K562 (cell line): ENCODE data around the gene HOXB8. TPM values are rescaled to one million over a fixed set of nuclear protein-coding genes. Genes with fewer than 3 reads are reported as not detected.

Source experiments
- ARID2 ChIP-seq: fragments of 450-650 bp; IDR thresholded peaks from 2 replicates; pipeline ENCODE4 v1.6.1; 2017; ENCODE audit warnings: antibody characterized with exemption, mild to moderate bottlenecking
- ATF1 ChIP-seq, 2 experiments: fragments of 450-650 bp in 1 of 2; IDR thresholded peaks; 2 replicates each; pipeline ENCODE4 v1.6.1; 2016; ENCODE audit warnings: missing compliant biosample characterization in 1 of 2, missing genetic modification characterization in 1 of 2
- CBFA2T2 ChIP-seq: fragments of 450-650 bp; conservative IDR thresholded peaks from 2 replicates; pipeline ENCODE4 v1.6.1; 2017; ENCODE audit warnings: mild to moderate bottlenecking
- CBFB ChIP-seq: sonication (generic); formaldehyde crosslinking; IDR thresholded peaks from 2 replicates; pipeline ENCODE4 v1.4.0; 2020; ENCODE audit warnings: mild to moderate bottlenecking, missing genetic modification reagents
- ERF ChIP-seq: fragments of 450-650 bp; formaldehyde crosslinking; IDR thresholded peaks from 2 replicates; pipeline ENCODE4 v1.4.0; 2020; ENCODE audit warnings: mild to moderate bottlenecking, mixed read lengths
- ETV1 ChIP-seq: fragments of 450-650 bp; conservative IDR thresholded peaks from 2 replicates; pipeline ENCODE4 v1.6.1; 2016; ENCODE audit warnings: missing genetic modification characterization, control low read depth, low read depth, missing compliant biosample characterization
- HMG20A ChIP-seq: fragments of 450-650 bp; formaldehyde crosslinking; conservative IDR thresholded peaks from 2 replicates; pipeline ENCODE4 v1.4.0; 2020; ENCODE audit warnings: mild to moderate bottlenecking, mixed read lengths
- JUNB ChIP-seq: fragments of 450-650 bp; formaldehyde crosslinking; conservative IDR thresholded peaks from 2 replicates; pipeline ENCODE4 v1.4.0; 2020; ENCODE audit warnings: mild to moderate bottlenecking
- KDM4B ChIP-seq, 2 experiments: fragments of 450-650 bp in 1 of 2; sonication (generic) in 1 of 2; IDR thresholded peaks; 2 replicates each; pipeline ENCODE4 v1.6.1; 2016 to 2017; ENCODE audit warnings: borderline replicate concordance in 2 of 2, antibody characterized with exemption in 1 of 2, low read depth in 1 of 2, mild to moderate bottlenecking in 1 of 2
- NCOA6 ChIP-seq: fragments of 450-650 bp; IDR thresholded peaks from 2 replicates; pipeline ENCODE4 v1.6.1; 2017; ENCODE audit warnings: mild to moderate bottlenecking
- PTRF ChIP-seq: fragments of 450-650 bp; IDR thresholded peaks from 2 replicates; pipeline ENCODE4 v1.6.1; 2016; ENCODE audit warnings: mild to moderate bottlenecking, missing genetic modification characterization, missing compliant biosample characterization
- SMAD1 ChIP-seq: fragments of 150-350 bp; IDR thresholded peaks from 2 replicates; pipeline ENCODE4 v1.6.1; 2014; ENCODE audit warnings: low read length, low read depth; ENCODE audit not compliant: partially characterized antibody
- SMARCC2 ChIP-seq: fragments of 450-650 bp; IDR thresholded peaks from 2 replicates; pipeline ENCODE4 v1.6.1; 2017; ENCODE audit warnings: antibody characterized with exemption, moderate library complexity, mild to moderate bottlenecking, low read depth
- SMARCE1 ChIP-seq: fragments of 450-650 bp; IDR thresholded peaks from 2 replicates; pipeline ENCODE4 v1.7.1; 2016; ENCODE audit warnings: mild to moderate bottlenecking
- TEAD4 ChIP-seq, 2 experiments: sonication (generic) in 1 of 2; formaldehyde crosslinking in 1 of 2; IDR thresholded peaks; 2 replicates each; pipeline versions ENCODE4 v1.6.1 to v1.8.0; 2012 to 2022; ENCODE audit warnings: borderline replicate concordance in 1 of 2, inconsistent platforms in 1 of 2, low read length in 1 of 2, mild to moderate bottlenecking in 1 of 2, missing genetic modification reagents in 1 of 2
- TRIM24 ChIP-seq, 2 experiments: fragments of 450-650 bp; IDR thresholded peaks; 2 replicates each; pipeline ENCODE4 v1.6.1; 2016
- ZNF124 ChIP-seq: sonication (generic); formaldehyde crosslinking; IDR thresholded peaks from 2 replicates; pipeline ENCODE4 v1.8.1; 2022; ENCODE audit warnings: missing genetic modification reagents
- ZNF165 ChIP-seq: fragments of 250-450 bp; sonication (Bioruptor Pico); IDR thresholded peaks from 2 replicates; pipeline ENCODE4 v1.4.0; 2020; ENCODE audit warnings: borderline replicate concordance
- ZNF324 ChIP-seq: fragments of 250-450 bp; sonication (Bioruptor Pico); IDR thresholded peaks from 2 replicates; pipeline ENCODE4 v1.4.0; 2020; ENCODE audit warnings: mild to moderate bottlenecking
- ZNF77 ChIP-seq: fragments of 250-450 bp; sonication (Bioruptor Pico); IDR thresholded peaks from 2 replicates; pipeline ENCODE4 v1.5.0; 2020
- polyA plus RNA-seq, 8 experiments: library from polyadenylated mRNA; depleted of rRNA in 4 of 8; stranded (reverse) in 5 of 8; unstranded in 3 of 8; fragments of >200 nt; fragmentation: Nextera tagmentation in 2 of 8; fragmentation: Illumina TruSeq in 1 of 8; extraction: Ambion mirVana in 2 of 8; extraction: Trizol in 1 of 8; gene quantifications; 2 replicates each; pipeline versions ENCODE4 v1.2.1 to v1.2.3, GENCODE V29; 2011 to 2014; ENCODE audit warnings: inconsistent platforms in 1 of 8, missing spikeins in 1 of 8
- total RNA-seq, 7 experiments: library from RNA; depleted of rRNA in 6 of 7; stranded (reverse); fragments of >200 nt in 6 of 7; fragmentation: Illumina TruSeq in 2 of 7; extraction: Trizol in 2 of 7; gene quantifications; 2 replicates each; pipeline versions ENCODE4 v1.2.1 to v1.2.3, GENCODE V29; 2011 to 2021; ENCODE audit warnings: low replicate concordance in 1 of 7
- TF ChIP-seq, protein P1 (sequence below): fragments of 250-450 bp; sonication (Bioruptor Pico); IDR thresholded peaks from 2 replicates; pipeline ENCODE4 v1.8.0; 2022; ENCODE audit warnings: moderate library complexity, mild to moderate bottlenecking, inconsistent platforms
- TF ChIP-seq, protein P2 (sequence below): fragments of 250-450 bp; sonication (Bioruptor Pico); IDR thresholded peaks from 2 replicates; pipeline ENCODE4 v1.4.0; 2020; ENCODE audit warnings: mild to moderate bottlenecking, moderate library complexity

The HOXB8 gene
- total and polyA plus RNA-seq, 9 of the 15 experiments (the other 6 are each of a cell fraction or from before 2014, with no cell fraction given): 0.52 to 23.8 (median 3.6) TPM

DNA sequence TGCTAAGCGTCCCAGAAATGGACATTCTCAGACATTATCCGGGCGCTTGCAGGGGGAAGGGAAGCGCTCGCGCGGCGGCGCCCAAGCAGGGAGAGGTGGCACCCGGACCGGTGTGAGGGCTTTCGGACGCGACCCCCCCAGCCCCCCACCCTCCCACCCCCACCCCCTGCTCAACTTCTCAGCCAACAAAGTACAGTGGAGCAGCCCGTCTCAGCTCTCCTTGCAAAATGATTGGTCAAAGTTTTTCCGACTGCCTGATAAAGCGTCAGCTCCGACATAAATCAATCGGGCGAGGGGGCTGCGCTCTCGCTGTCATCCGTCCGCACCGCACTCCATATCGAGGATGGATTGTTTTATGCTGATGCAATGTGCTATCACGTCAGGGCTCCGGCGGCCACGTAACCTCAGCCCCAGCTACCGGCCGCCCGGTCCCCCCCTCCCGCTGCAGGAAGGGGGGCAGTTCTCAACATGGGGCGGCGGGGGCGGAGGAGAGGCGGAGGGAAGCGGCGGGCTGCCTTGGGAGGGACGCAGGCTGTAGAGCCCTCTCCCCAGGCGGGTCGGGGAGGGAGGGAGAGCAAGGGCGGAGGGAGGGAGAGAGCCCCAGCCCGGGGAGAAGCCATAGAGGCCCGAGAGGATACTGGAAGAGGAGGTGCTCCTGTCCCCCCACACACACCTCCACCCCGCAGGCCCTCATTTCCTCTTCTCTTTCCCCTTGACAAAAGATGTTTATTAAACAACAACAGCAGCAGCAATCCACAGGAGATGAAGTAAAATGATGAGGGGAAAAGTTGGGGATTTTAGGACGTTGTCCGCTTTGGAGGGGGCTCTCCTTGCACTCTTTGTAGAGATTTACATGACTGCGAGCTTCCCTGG lies 11.4 kb upstream of the HOXB8 start, which contains the start of gene HOXB9 (continued):
- TF ChIP-seq CBFB (no peak), TRIM24 (IDR thresholded peaks at IDR 0.05) (peak; percentile 25 to 71; a peak in 2 of 4 replicates), ERF (0 out of 2 replicates have a peak, but pooled peaks have one; percentile 59), ZNF124 (CRISPR knock-in tag) (no peak), SMARCC2 (no peak), TEAD4 (IDR thresholded peaks at IDR 0.05; ENCODE audit: low read length) (peak; percentile 72), TEAD4 (CRISPR knock-in tag; IDR thresholded peaks at IDR 0.05; ENCODE audit: borderline replicate concordance) (no peak), KDM4B (IDR thresholded peaks at IDR 0.05; ENCODE audit: borderline replicate concordance in 2 of 2, low read depth in 1 of 2) (peak in 1 of 2 experiments; percentile 100; a peak in 2 of 4 replicates), CBFA2T2 (0 out of 2 replicates have a peak, but pooled peaks have one; percentile 30), ZNF77 (CRISPR knock-in tag) (no peak), JUNB (CRISPR knock-in tag) (no peak), ATF1 (CRISPR knock-in tag; IDR thresholded peaks at IDR 0.05) (no peak), ATF1 (tag; IDR thresholded peaks at IDR 0.05) (peak; percentile 95), ZNF324 (CRISPR knock-in tag) (no peak), PTRF (tag) (no peak), SMAD1 (peak; percentile 25), SMARCE1 (peak; percentile 71), ZNF165 (CRISPR knock-in tag) (no peak), HMG20A (CRISPR knock-in tag) (no peak; the same call in 1 of the 2 replicates), ARID2 (0 out of 2 replicates have a peak, but pooled peaks have one; percentile 4), ETV1 (tag) (peak; percentile 89), NCOA6 (no peak)
- TF ChIP-seq, protein P1, sequence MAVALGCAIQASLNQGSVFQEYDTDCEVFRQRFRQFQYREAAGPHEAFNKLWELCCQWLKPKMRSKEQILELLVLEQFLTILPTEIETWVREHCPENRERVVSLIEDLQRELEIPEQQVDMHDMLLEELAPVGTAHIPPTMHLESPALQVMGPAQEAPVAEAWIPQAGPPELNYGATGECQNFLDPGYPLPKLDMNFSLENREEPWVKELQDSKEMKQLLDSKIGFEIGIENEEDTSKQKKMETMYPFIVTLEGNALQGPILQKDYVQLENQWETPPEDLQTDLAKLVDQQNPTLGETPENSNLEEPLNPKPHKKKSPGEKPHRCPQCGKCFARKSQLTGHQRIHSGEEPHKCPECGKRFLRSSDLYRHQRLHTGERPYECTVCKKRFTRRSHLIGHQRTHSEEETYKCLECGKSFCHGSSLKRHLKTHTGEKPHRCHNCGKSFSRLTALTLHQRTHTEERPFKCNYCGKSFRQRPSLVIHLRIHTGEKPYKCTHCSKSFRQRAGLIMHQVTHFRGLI (CRISPR knock-in tag): no peak
- TF ChIP-seq, protein P2, sequence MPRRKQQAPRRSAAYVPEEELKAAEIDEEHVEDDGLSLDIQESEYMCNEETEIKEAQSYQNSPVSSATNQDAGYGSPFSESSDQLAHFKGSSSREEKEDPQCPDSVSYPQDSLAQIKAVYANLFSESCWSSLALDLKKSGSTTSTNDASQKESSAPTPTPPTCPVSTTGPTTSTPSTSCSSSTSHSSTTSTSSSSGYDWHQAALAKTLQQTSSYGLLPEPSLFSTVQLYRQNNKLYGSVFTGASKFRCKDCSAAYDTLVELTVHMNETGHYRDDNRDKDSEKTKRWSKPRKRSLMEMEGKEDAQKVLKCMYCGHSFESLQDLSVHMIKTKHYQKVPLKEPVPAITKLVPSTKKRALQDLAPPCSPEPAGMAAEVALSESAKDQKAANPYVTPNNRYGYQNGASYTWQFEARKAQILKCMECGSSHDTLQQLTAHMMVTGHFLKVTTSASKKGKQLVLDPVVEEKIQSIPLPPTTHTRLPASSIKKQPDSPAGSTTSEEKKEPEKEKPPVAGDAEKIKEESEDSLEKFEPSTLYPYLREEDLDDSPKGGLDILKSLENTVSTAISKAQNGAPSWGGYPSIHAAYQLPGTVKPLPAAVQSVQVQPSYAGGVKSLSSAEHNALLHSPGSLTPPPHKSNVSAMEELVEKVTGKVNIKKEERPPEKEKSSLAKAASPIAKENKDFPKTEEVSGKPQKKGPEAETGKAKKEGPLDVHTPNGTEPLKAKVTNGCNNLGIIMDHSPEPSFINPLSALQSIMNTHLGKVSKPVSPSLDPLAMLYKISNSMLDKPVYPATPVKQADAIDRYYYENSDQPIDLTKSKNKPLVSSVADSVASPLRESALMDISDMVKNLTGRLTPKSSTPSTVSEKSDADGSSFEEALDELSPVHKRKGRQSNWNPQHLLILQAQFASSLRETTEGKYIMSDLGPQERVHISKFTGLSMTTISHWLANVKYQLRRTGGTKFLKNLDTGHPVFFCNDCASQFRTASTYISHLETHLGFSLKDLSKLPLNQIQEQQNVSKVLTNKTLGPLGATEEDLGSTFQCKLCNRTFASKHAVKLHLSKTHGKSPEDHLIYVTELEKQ (CRISPR knock-in tag): no peak
